ENCODE data around the gene DUS1L.
A peak's percentile ranks its signal among the peaks of the same experiment; 100 is the strongest.

DUS1L gene

DNA sequence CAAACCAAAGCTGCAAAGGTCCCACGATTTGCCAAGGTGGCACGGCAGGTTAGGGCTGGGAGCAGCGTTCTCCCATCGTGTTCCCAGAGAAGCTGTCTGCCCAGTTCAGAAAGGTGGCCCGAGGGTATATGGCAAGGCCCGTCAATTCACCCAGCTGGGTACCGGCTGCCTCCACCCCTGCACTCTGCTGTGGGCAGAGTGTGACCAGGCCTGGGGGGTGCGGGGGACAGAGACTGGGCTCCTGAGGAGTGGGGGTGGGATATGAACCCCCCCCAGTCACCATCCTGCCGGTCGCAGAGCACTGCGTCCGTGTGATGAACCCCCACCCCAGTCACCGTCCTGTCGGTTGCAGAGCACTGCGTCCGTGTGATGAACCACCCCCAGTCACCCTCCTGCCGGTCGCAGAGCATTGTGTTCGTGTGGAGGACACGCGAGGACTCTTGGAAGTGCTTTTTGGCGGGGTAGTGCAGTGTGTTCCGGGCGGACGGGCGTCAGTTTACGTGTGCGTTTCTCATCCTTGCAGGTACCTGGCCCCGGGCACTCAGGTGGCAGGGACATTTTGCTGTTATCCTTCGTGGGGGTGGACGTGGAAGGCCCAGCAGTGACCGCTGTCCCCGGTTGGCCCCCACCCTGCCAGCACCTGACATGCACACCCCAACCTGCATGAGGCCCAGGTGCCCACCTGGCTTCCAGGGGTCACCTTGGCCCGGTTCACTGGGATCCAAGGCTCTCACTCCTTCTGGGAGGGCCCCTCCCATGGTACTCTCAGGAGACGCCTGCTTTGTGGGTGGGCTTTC is 35.1 kb upstream of the DUS1L start:
- Histone ChIP-seq H3K4me1 (ENCODE audit: low read length) (peaks cover 35% of the 10 kb centered on the region), H3K79me2 (ENCODE audit: low read length) (peaks cover 43% of the 10 kb centered on the region), H3K9ac (ENCODE audit: low read length) (no peak overlapping the region), H3K27me3 (ENCODE audit: low read depth, low read length) (no peaks in the 10 kb centered on the region), H3K4me2 (ENCODE audit: low read length) (peak overlapping the region; percentile 99), H2AFZ (ENCODE audit: low read depth, low read length) (no peak overlapping the region), H3K9me3 (ENCODE audit: insufficient read depth, low read length) (no peaks in the 10 kb centered on the region), H3K4me3 (ENCODE audit: low read length) (no peak overlapping the region), H3K27ac (ENCODE audit: low read length) (no peak overlapping the region), H4K20me1 (ENCODE audit: insufficient read depth, low read length) (peaks cover 14% of the 10 kb centered on the region), H3K36me3 (replicated peaks; ENCODE audit: low read depth, low read length) (peaks cover 19% of the 10 kb centered on the region)
- TF ChIP-seq, protein P1, sequence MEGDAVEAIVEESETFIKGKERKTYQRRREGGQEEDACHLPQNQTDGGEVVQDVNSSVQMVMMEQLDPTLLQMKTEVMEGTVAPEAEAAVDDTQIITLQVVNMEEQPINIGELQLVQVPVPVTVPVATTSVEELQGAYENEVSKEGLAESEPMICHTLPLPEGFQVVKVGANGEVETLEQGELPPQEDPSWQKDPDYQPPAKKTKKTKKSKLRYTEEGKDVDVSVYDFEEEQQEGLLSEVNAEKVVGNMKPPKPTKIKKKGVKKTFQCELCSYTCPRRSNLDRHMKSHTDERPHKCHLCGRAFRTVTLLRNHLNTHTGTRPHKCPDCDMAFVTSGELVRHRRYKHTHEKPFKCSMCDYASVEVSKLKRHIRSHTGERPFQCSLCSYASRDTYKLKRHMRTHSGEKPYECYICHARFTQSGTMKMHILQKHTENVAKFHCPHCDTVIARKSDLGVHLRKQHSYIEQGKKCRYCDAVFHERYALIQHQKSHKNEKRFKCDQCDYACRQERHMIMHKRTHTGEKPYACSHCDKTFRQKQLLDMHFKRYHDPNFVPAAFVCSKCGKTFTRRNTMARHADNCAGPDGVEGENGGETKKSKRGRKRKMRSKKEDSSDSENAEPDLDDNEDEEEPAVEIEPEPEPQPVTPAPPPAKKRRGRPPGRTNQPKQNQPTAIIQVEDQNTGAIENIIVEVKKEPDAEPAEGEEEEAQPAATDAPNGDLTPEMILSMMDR (IDR thresholded peaks at IDR 0.05; ENCODE audit: low read depth, low read length), result no peak
- TF ChIP-seq EZH2phosphoT487 (IDR thresholded peaks at IDR 0.05; ENCODE audit: low read depth), result no peak

DNA sequence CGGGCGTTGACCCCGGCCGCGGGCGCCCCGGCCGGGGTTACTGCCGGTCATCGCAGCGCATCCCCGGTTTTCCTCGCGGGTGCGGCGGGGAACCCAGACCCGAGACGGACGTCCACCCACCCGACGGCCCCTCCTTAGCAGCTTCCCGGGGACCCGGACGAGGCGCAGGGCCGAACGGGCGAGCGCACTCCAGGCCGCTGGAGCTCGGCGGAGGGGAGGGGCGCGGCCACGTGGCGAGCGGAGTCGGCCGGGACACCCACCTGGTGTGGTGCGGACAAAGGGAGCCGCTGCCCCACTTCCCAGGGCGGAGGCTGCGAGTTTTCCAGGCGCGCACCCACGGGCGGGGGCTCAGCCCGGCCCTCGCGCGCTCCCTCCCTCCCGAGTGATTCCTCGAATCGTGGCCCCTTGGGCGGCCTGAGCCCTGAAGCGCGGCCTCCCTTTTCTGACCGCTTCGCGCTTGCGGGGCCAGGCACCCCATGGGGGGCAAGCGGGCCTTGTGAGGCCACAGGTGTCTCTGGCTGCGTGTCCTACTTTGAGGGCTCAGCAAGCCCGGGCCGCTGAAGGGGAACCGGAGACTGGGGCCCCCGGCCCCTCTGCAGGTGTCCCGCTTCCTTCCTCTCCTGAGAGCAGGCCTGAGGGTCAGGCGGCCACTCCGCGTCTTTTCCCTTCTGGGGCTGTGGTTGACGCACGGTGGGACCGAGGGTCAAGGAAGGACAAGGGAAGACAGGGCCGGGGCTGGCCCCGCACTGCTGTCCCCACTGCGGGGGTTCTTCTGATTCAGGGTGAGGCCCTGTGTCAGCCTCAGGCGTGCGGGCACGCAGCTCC is 33.5 kb upstream of the DUS1L start:
- H3K36me3 ChIP-seq (replicated peaks; ENCODE audit: low read depth, low read length), result peaks cover 30% of the 10 kb centered on the region
- H3K4me1 ChIP-seq (ENCODE audit: low read length), result peaks cover 30% of the 10 kb centered on the region
- peak overlapping the region; percentile 90 for H3K27ac ChIP-seq (ENCODE audit: low read length)
- H3K4me2 ChIP-seq (ENCODE audit: low read length), result peak overlapping the region; percentile 99
- H3K27me3 ChIP-seq (ENCODE audit: low read depth, low read length), result no peaks in the 10 kb centered on the region
- peaks cover 54% of the 10 kb centered on the region for H3K79me2 ChIP-seq (ENCODE audit: low read length)
- H3K9me3 ChIP-seq (ENCODE audit: insufficient read depth, low read length), result no peaks in the 10 kb centered on the region
- H2AFZ ChIP-seq (ENCODE audit: low read depth, low read length), result no peak overlapping the region
- no peak for TF ChIP-seq EZH2phosphoT487 (IDR thresholded peaks at IDR 0.05; ENCODE audit: low read depth)
- TF ChIP-seq, protein P1 (IDR thresholded peaks at IDR 0.05; ENCODE audit: low read depth, low read length), result no peak
- peaks cover 21% of the 10 kb centered on the region for H4K20me1 ChIP-seq (ENCODE audit: insufficient read depth, low read length)
- H3K9ac ChIP-seq (ENCODE audit: low read length), result peak overlapping the region; percentile 99
- H3K4me3 ChIP-seq (ENCODE audit: low read length), result peak overlapping the region; percentile 92

DNA sequence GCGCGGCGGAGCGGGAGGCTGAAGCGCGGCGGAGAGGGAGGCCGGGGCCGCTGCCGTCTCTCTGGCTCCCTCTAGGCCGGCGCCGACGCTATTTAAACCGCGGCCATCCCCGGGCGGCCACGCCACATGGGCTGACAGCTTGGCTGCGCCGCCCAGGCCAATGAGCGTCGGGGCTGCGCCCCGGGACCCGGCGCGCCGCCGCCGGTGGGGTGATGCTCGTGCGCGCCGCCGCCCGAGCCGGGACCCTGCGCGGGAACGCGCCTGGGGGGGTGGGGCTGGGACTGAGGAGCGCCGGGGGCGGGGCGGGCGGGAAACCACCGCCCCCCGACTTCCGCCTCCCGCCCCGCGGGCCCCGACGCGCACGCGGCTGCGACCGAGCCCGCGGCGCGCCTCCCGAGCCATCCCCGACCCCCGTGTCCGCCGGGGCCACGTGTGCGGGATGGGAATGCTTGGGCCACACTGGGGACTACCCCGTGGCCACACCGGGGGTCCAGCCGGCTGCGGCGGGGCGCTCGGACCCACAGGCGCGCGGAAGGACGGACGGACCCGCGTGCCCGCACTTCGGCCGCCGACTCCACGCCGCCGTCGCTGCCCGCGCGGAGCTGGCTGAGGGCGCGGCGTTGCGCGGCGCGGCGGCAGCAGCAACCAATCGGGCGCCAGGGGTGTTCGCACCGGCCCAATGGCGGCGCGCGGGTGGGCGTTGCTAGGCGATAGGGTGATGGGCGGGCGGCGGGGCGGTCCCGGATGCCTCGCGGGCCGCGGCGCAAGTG is 32.8 kb upstream of the DUS1L start, which contains the start of gene FASN:
TSS of gene FASN (minus strand) at position 68 of the 770 bp plus-strand sequence. CDS start 1,791 bp downstream, outside the sequence.
- TF ChIP-seq, protein P1 (IDR thresholded peaks at IDR 0.05; ENCODE audit: low read depth, low read length), result peak; percentile 32
- no peak for TF ChIP-seq EZH2phosphoT487 (IDR thresholded peaks at IDR 0.05; ENCODE audit: low read depth)
- no peaks in the 10 kb centered on the region for H3K27me3 ChIP-seq (ENCODE audit: low read depth, low read length)
- H4K20me1 ChIP-seq (ENCODE audit: insufficient read depth, low read length), result peaks cover 23% of the 10 kb centered on the region
- no peak within 1 kb of the TSS for H2AFZ ChIP-seq (ENCODE audit: low read depth, low read length)
- no peaks in the 10 kb centered on the region for H3K9me3 ChIP-seq (ENCODE audit: insufficient read depth, low read length)
- H3K4me3 ChIP-seq (ENCODE audit: low read length), result peak within 1 kb of the TSS; percentile 97
- peak within 1 kb of the TSS; percentile 99 for H3K9ac ChIP-seq (ENCODE audit: low read length)
- peaks cover 30% of the 10 kb centered on the region for H3K4me1 ChIP-seq (ENCODE audit: low read length)
- peak within 1 kb of the TSS; percentile 99 for H3K4me2 ChIP-seq (ENCODE audit: low read length)
- peaks cover 36% of the 10 kb centered on the region for H3K36me3 ChIP-seq (replicated peaks; ENCODE audit: low read depth, low read length)
- peaks cover 60% of the 10 kb centered on the region for H3K79me2 ChIP-seq (ENCODE audit: low read length)
- H3K27ac ChIP-seq (ENCODE audit: low read length), result peak within 1 kb of the TSS; percentile 90
